OCI-LY1 (cell line): ENCODE measurements around the gene AGAP1.

Source experiments
- EZH2 ChIP-seq: fragments of 200-600 bp; sonication (generic), shearing (Covaris generic); IDR thresholded peaks from 2 replicates; pipeline ENCODE4 v1.8.0; 2017; ENCODE audit warnings: borderline replicate concordance, mixed run types, mild to moderate bottlenecking, antibody characterized with exemption, low read length, moderate library complexity, mixed read lengths
- TF ChIP-seq, protein P1 (sequence below): fragments of 200-600 bp; sonication (generic), shearing (Covaris generic); IDR thresholded peaks from 2 replicates; pipeline ENCODE4 v1.5.1; 2017; ENCODE audit warnings: mild to moderate bottlenecking, antibody characterized with exemption, low read length, moderate library complexity, mixed read lengths

DNA sequence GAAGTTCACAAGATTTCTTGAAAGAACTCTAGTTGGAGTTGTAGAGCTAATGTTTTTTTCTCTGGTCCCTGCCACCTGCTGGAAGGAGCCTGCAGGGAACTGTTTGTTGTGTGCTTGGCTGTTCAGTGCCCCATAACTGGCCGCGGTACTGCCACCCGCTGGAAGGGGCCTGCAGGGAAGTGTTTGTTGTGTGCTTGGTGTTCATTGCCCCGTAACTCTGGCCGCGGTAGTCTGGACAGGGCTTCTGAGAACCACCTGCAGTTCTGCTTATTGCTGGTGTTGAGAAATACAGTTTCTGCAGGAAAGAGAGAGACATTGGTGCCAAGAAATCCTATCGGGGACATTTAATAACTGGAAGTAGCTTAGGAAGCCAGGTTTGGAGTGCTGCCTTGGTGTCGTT is 58.1 kb downstream of the AGAP1 start:
- TF ChIP-seq, protein P1, sequence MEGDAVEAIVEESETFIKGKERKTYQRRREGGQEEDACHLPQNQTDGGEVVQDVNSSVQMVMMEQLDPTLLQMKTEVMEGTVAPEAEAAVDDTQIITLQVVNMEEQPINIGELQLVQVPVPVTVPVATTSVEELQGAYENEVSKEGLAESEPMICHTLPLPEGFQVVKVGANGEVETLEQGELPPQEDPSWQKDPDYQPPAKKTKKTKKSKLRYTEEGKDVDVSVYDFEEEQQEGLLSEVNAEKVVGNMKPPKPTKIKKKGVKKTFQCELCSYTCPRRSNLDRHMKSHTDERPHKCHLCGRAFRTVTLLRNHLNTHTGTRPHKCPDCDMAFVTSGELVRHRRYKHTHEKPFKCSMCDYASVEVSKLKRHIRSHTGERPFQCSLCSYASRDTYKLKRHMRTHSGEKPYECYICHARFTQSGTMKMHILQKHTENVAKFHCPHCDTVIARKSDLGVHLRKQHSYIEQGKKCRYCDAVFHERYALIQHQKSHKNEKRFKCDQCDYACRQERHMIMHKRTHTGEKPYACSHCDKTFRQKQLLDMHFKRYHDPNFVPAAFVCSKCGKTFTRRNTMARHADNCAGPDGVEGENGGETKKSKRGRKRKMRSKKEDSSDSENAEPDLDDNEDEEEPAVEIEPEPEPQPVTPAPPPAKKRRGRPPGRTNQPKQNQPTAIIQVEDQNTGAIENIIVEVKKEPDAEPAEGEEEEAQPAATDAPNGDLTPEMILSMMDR, result peak; percentile 18; the same call in 1 of the 2 replicates
- TF ChIP-seq EZH2, result no peak
